A673 (cell line): ENCODE measurements around the gene ULK1.

Experiments used
- CTCF ChIP-seq: fragments of 300-800, 200-600 bp; sonication (generic); conservative IDR thresholded peaks from 2 replicates; pipeline ENCODE4 v1.5.1; 2017; ENCODE audit warnings: low read depth, mild to moderate bottlenecking, antibody characterized with exemption, low read length, moderate library complexity, mixed read lengths
- EZH2 ChIP-seq: fragments of 200-600 bp; sonication (generic); IDR thresholded peaks from 2 replicates; pipeline ENCODE4 v1.6.1; 2017; ENCODE audit warnings: borderline replicate concordance, low read depth, mild to moderate bottlenecking, mixed read lengths, antibody characterized with exemption, low read length; ENCODE audit not compliant: poor library complexity, severe bottlenecking

GRCh38 chr12:131947482-131948027 lies 53.1 kb downstream of the ULK1 start:
- TF ChIP-seq CTCF, result no peak
- TF ChIP-seq EZH2, result no peak
